A549 treated with RU486 at 1 μM for 4 hours (cell line): ENCODE data around the gene CAMLG. TPM values are rescaled to one million over a fixed set of nuclear protein-coding genes. Genes with fewer than 3 reads are reported as not detected.

ENCODE experiments used
- total RNA-seq: library from RNA; stranded (reverse); fragments of 200-300 nt; extraction: Qiagen RNA extraction; gene quantifications from 5 replicates; pipeline ENCODE4 v1.2.3, GENCODE V29; 2022; ENCODE audit warnings: low read depth

Gene CAMLG
- 15.6 to 31.1 TPM (median 29.9 TPM) in 5 replicates for total RNA-seq

GRCh38 chr5:134738133-134738962 lies at the start of gene CAMLG:
Gene CAMLG, plus strand, starts transcription at chr5:134738548. Its CDS starts 73 bp downstream, at chr5:134738621.

GRCh38 chr5:134758504-134759341 lies 20.4 kb downstream of the CAMLG start, which contains the start of gene DDX46:
Gene DDX46, plus strand, starts transcription at chr5:134758779. Its CDS starts 160 bp downstream, at chr5:134758939.

Other genes starting within 250 kb of the CAMLG start
- gene JADE2, start 212.9 kb upstream of the CAMLG start, total RNA-seq = 22.5 to 28.8 TPM (median 26.9 TPM) in 5 replicates
- gene SAR1B, start 105.7 kb upstream of the CAMLG start, total RNA-seq = 45.1 to 78.2 TPM (median 50.3 TPM) in 5 replicates
- gene SEC24A, start 89.8 kb upstream of the CAMLG start, total RNA-seq = 9.0 to 16.1 TPM (median 14.7 TPM) in 5 replicates
- gene DDX46, start 20.2 kb downstream of the CAMLG start, total RNA-seq = 57.1 to 79.4 TPM (median 65.4 TPM) in 5 replicates
- 18.0 to 25.5 TPM (median 24.6 TPM) in 5 replicates for gene C5orf24, start 107.4 kb downstream of the CAMLG start, total RNA-seq
- gene TXNDC15, start 135.8 kb downstream of the CAMLG start, total RNA-seq = 47.3 to 57.7 TPM (median 50.1 TPM) in 5 replicates
- gene PCBD2, start 166.6 kb downstream of the CAMLG start, total RNA-seq = 10.6 to 12.1 TPM (median 11.2 TPM) in 5 replicates
- gene CATSPER3, start 229.4 kb downstream of the CAMLG start, total RNA-seq = 0.19 to 0.67 TPM (median 0.46 TPM) in 5 replicates